GM23338 (cell line): ENCODE results near the gene CFAP100. TPM values are rescaled to one million over a fixed set of nuclear protein-coding genes. Genes with fewer than 3 reads are reported as not detected.

Experiments used
- ATAC-seq: fragments of 200-7000 bp; cut with Tn5 transposase; 3 replicates; pipeline ENCODE4 v1.9.1; 2020
- DNase-seq: peaks from one replicate; pipeline ENCODE4 v3.0.0-alpha.2; 2015; ENCODE audit warnings: low spot score
- H2AFZ ChIP-seq: fragments of 200-600 bp; sonication (generic); 2 replicates; pipeline ENCODE4 v1.8.0; 2016; ENCODE audit warnings: antibody characterized with exemption, mild to moderate bottlenecking, moderate library complexity
- H3F3A ChIP-seq: fragments of 200-600 bp; sonication (generic); replicated peaks from 2 replicates; pipeline ENCODE4 v1.8.0; 2017; ENCODE audit warnings: antibody characterized with exemption, mixed run types, low read depth
- H3K27ac ChIP-seq: fragments of 200-600 bp; sonication (generic); 2 replicates; pipeline ENCODE4 v1.6.1; 2016; ENCODE audit warnings: low read depth
- H3K27me3 ChIP-seq: fragments of 200-600 bp; sonication (generic); 2 replicates; pipeline ENCODE4 v1.8.0; 2016; ENCODE audit warnings: mild to moderate bottlenecking, mixed run types, moderate library complexity; ENCODE audit not compliant: insufficient read depth
- H3K36me3 ChIP-seq: fragments of 200-600 bp; sonication (generic); 2 replicates; pipeline ENCODE4 v1.8.0; 2016; ENCODE audit warnings: mild to moderate bottlenecking; ENCODE audit not compliant: insufficient read depth
- H3K4me1 ChIP-seq: fragments of 200-600 bp; sonication (generic); 2 replicates; pipeline ENCODE4 v1.8.0; 2016; ENCODE audit warnings: mild to moderate bottlenecking, moderate library complexity; ENCODE audit not compliant: insufficient read depth
- H3K4me2 ChIP-seq: fragments of 200-600 bp; sonication (generic); 2 replicates; pipeline ENCODE4 v1.7.1; 2017; ENCODE audit warnings: mixed run types
- H3K4me3 ChIP-seq: fragments of 200-600 bp; sonication (generic); 2 replicates; pipeline ENCODE4 v1.6.1; 2016; ENCODE audit warnings: mixed run types
- H3K79me2 ChIP-seq: fragments of 200-600 bp; sonication (generic); replicated peaks from 2 replicates; pipeline ENCODE4 v1.8.0; 2017; ENCODE audit warnings: mild to moderate bottlenecking; ENCODE audit not compliant: insufficient read depth
- H3K9me2 ChIP-seq: fragments of 200-600 bp; sonication (generic); 2 replicates; pipeline ENCODE4 v1.8.0; 2017; ENCODE audit not compliant: insufficient read depth
- H4K20me1 ChIP-seq: fragments of 200-600 bp; sonication (generic); replicated peaks from 2 replicates; pipeline ENCODE4 v1.8.0; 2017; ENCODE audit warnings: mild to moderate bottlenecking; ENCODE audit not compliant: insufficient read depth
- H3K27ac Mint-ChIP-seq: 2 replicates; pipeline ENCODE4 v1.8.0; 2020; ENCODE audit warnings: inconsistent platforms, mild to moderate bottlenecking, moderate library complexity, mixed read lengths
- H3K27me3 Mint-ChIP-seq: 3 replicates; pipeline ENCODE4 v1.8.0; 2022; ENCODE audit warnings: low read depth, mild to moderate bottlenecking, moderate library complexity, mixed read lengths, inconsistent platforms; ENCODE audit not compliant: insufficient read depth, poor library complexity
- H3K36me3 Mint-ChIP-seq: 3 replicates; pipeline ENCODE4 v1.8.0; 2021; ENCODE audit warnings: low read depth, mild to moderate bottlenecking, inconsistent platforms, moderate library complexity, mixed read lengths
- H3K4me1 Mint-ChIP-seq: 3 replicates; pipeline ENCODE4 v1.8.0; 2020; ENCODE audit warnings: mild to moderate bottlenecking, inconsistent platforms, mixed read lengths
- H3K4me3 Mint-ChIP-seq: 3 replicates; pipeline ENCODE4 v1.8.0; 2021; ENCODE audit warnings: moderate library complexity, mild to moderate bottlenecking, inconsistent platforms, mixed read lengths
- H3K9me3 Mint-ChIP-seq: 3 replicates; pipeline ENCODE4 v1.8.0; 2020; ENCODE audit warnings: moderate library complexity, mild to moderate bottlenecking, inconsistent platforms, mixed read lengths
- CREB1 ChIP-seq: fragments of 250-450 bp; sonication (Bioruptor Pico); IDR thresholded peaks from 2 replicates; pipeline ENCODE4 v1.5.0; 2020; ENCODE audit warnings: low read depth, mild to moderate bottlenecking, moderate library complexity
- CTCF ChIP-seq, 2 experiments: fragments of 200-600 bp in 1 of 2; sonication (generic) in 1 of 2; conservative IDR thresholded peaks; 2 replicates each; pipeline versions ENCODE4 v1.5.1 to v1.6.1; 2016 to 2017; ENCODE audit warnings: antibody characterized with exemption in 2 of 2, low read depth in 2 of 2, mild to moderate bottlenecking in 2 of 2, moderate library complexity in 1 of 2
- ETS1 ChIP-seq: IDR thresholded peaks from 2 replicates; pipeline ENCODE4 v1.6.1; 2016; ENCODE audit warnings: antibody characterized with exemption
- EZH2 ChIP-seq: fragments of 200-600 bp; sonication (generic); IDR thresholded peaks from one replicate; pipeline ENCODE4 v1.8.0; 2017; ENCODE audit warnings: antibody characterized with exemption, mild to moderate bottlenecking, low read depth; ENCODE audit not compliant: unreplicated experiment
- EZH2phosphoT487 ChIP-seq: fragments of 200-600 bp; sonication (generic); IDR thresholded peaks from one replicate; pipeline ENCODE4 v1.8.1; 2018; ENCODE audit warnings: antibody characterized with exemption; ENCODE audit not compliant: unreplicated experiment
- JUNB ChIP-seq: IDR thresholded peaks from one replicate; pipeline ENCODE4 v1.6.1; 2016; ENCODE audit warnings: antibody characterized with exemption; ENCODE audit not compliant: unreplicated experiment
- NANOG ChIP-seq: IDR thresholded peaks from 2 replicates; pipeline ENCODE4 v1.6.1; 2016; ENCODE audit warnings: antibody characterized with exemption, borderline replicate concordance
- POLR2AphosphoS5 ChIP-seq: IDR thresholded peaks from 2 replicates; pipeline ENCODE4 v1.6.1; 2016; ENCODE audit warnings: antibody characterized with exemption, low read depth
- REST ChIP-seq: IDR thresholded peaks from one replicate; pipeline ENCODE4 v1.6.1; 2018; ENCODE audit warnings: antibody characterized with exemption; ENCODE audit not compliant: unreplicated experiment
- STAT1 ChIP-seq: IDR thresholded peaks from one replicate; pipeline ENCODE4 v1.6.1; 2016; ENCODE audit warnings: antibody characterized with exemption; ENCODE audit not compliant: unreplicated experiment
- ZNF114 ChIP-seq: fragments of 250-450 bp; sonication (Bioruptor Pico); IDR thresholded peaks from 2 replicates; pipeline ENCODE4 v1.5.0; 2020; ENCODE audit warnings: mild to moderate bottlenecking, moderate library complexity
- ZNF331 ChIP-seq: fragments of 250-450 bp; sonication (Bioruptor Pico); IDR thresholded peaks from 2 replicates; pipeline ENCODE4 v1.5.0; 2020; ENCODE audit warnings: low read depth, mild to moderate bottlenecking, moderate library complexity
- ZNF462 ChIP-seq: fragments of 250-450 bp; sonication (Bioruptor Pico); IDR thresholded peaks from 2 replicates; pipeline ENCODE4 v1.5.0; 2020; ENCODE audit warnings: mild to moderate bottlenecking, moderate library complexity
- polyA plus RNA-seq: library from polyadenylated mRNA; unstranded; fragments of >200 nt; fragmentation: Nextera tagmentation; extraction: Ambion mirVana; gene quantifications from 2 replicates; pipeline ENCODE4 v1.2.1, GENCODE V29; 2016
- total RNA-seq: library from RNA; depleted of rRNA; stranded (reverse); fragments of >200 nt; shearing (Covaris generic); gene quantifications from 2 replicates; pipeline ENCODE4 v1.2.3, GENCODE V29; 2014

Gene CFAP100
- total and polyA plus RNA-seq, 2 experiments from 2014 or later = 0.07 TPM; not detected in 1

GRCh38 chr3:126469479-126469878, 74.8 kb downstream of the CFAP100 start:
- Mint-ChIP-seq H3K4me1 (peaks cover 24% of the 10 kb centered on the region), H3K36me3 (peaks cover 80% of the 10 kb centered on the region)

More at GRCh38 chr3:126469479-126469878, 74.8 kb downstream of the CFAP100 start:
- Histone ChIP-seq H3K4me1 (peaks cover 17% of the 10 kb centered on the region), H4K20me1 (peaks cover 48% of the 10 kb centered on the region), H3F3A (no peaks in the 10 kb centered on the region), H3K79me2 (peaks cover 78% of the 10 kb centered on the region), H3K4me3 (no peak overlapping the region), H3K9me2 (no peaks in the 10 kb centered on the region), H3K4me2 (no peak overlapping the region), H3K27ac (no peak overlapping the region), H3K27me3 (no peaks in the 10 kb centered on the region), H2AFZ (no peak overlapping the region), H3K36me3 (peaks cover 40% of the 10 kb centered on the region)
- no peak for TF ChIP-seq ZNF462 (CRISPR knock-in tag)
- TF ChIP-seq REST = no peak
- no peak for TF ChIP-seq EZH2
- no peak for TF ChIP-seq ZNF331 (CRISPR knock-in tag)
- no peak for TF ChIP-seq CTCF (conservative IDR thresholded peaks at IDR 0.05; ENCODE audit: low read depth in 2 of 2)
- no peak for TF ChIP-seq NANOG
- TF ChIP-seq CREB1 (CRISPR knock-in tag) = no peak
- TF ChIP-seq ETS1 = no peak
- no peak for TF ChIP-seq JUNB
- no peak for TF ChIP-seq STAT1
- TF ChIP-seq POLR2AphosphoS5 = no peak
- no peak for TF ChIP-seq EZH2phosphoT487
- TF ChIP-seq ZNF114 (CRISPR knock-in tag) = no peak
- no peaks in the 10 kb centered on the region for H3K9me3 Mint-ChIP-seq
- ATAC-seq (no peak), DNase-seq (no peak)
- H3K27me3 Mint-ChIP-seq = peaks cover 8% of the 10 kb centered on the region
- no peak overlapping the region for H3K27ac Mint-ChIP-seq
- no peak overlapping the region for H3K4me3 Mint-ChIP-seq
